ENCODE data around the gene TMEM154.

- no peak for TF ChIP-seq TAF1 (IDR thresholded peaks at IDR 0.05; ENCODE audit: low read depth, low read length)
- TF ChIP-seq POLR2A (IDR thresholded peaks at IDR 0.05; ENCODE audit: low read depth, low read length) = no peak
- TF ChIP-seq POLR2AphosphoS5 (IDR thresholded peaks at IDR 0.05; ENCODE audit: low read depth, low read length) = no peak
- TF ChIP-seq POU2F2 (IDR thresholded peaks at IDR 0.05; ENCODE audit: low read depth, low read length) = no peak
- TF ChIP-seq SPI1 (IDR thresholded peaks at IDR 0.05; ENCODE audit: low read depth, low read length) = no peak
- no peak for TF ChIP-seq PAX5 (IDR thresholded peaks at IDR 0.05; ENCODE audit: insufficient read depth, low read length, severe bottlenecking)
Measured at GRCh38 chr4:152724494-152724893, 44.7 kb upstream of the TMEM154 start.
